MCF 10A (cell line): ENCODE measurements around the gene METTL21C. TPM values are rescaled to one million over a fixed set of nuclear protein-coding genes. Genes with fewer than 3 reads are reported as not detected.
A peak's percentile ranks its signal among the peaks of the same experiment; 100 is the strongest.

Experiments
- Bru-seq: library from RNA; stranded (reverse); fragments of 400-500 nt; gene quantifications from one replicate; lab custom pipeline; 2021; lab: Mats Ljungman, UMichigan
- BruChase-seq, 2 experiments: library from RNA; stranded (reverse); fragments of 400-500 nt; gene quantifications; one replicate each; lab custom pipeline; 2021; lab: Mats Ljungman, UMichigan
- BruUV-seq: library from RNA; stranded (reverse); fragments of 400-500 nt; replicated peaks from 2 replicates; lab custom pipeline; 2021; lab: Mats Ljungman, UMichigan
- CTCF ChIA-PET: fragments of 300-600 bp; sonication (Branson Sonifier 250); formaldehyde crosslinking; extraction: SDS; loops from one replicate; lab custom pipeline; 2021; ENCODE audit warnings: antibody characterized with exemption, inconsistent platforms; lab: Yijun Ruan, JAX
- POLR2A ChIA-PET: fragments of 300-600, 350-650 bp; sonication (Branson Sonifier 250); formaldehyde crosslinking; extraction: SDS; loops from one replicate; lab custom pipeline; 2020; ENCODE audit warnings: antibody characterized with exemption, inconsistent platforms; lab: Yijun Ruan, JAX
- DNase-seq: peaks from one replicate; pipeline ENCODE4 v3.0.0-alpha.2; 2018; ENCODE audit not compliant: unreplicated experiment
- H3K27ac Mint-ChIP-seq: one replicate; pipeline ENCODE4 v1.8.0; 2022; ENCODE audit warnings: mild to moderate bottlenecking, low read depth, mixed read lengths; ENCODE audit not compliant: unreplicated experiment
- H3K27me3 Mint-ChIP-seq: one replicate; pipeline ENCODE4 v1.8.0; 2022; ENCODE audit warnings: mixed read lengths; ENCODE audit not compliant: insufficient read depth, unreplicated experiment
- H3K36me3 Mint-ChIP-seq: one replicate; pipeline ENCODE4 v1.8.0; 2022; ENCODE audit warnings: mild to moderate bottlenecking, moderate library complexity, mixed read lengths; ENCODE audit not compliant: insufficient read depth, unreplicated experiment
- H3K4me1 Mint-ChIP-seq: one replicate; pipeline ENCODE4 v1.8.0; 2022; ENCODE audit warnings: mixed read lengths; ENCODE audit not compliant: insufficient read depth, unreplicated experiment
- H3K4me3 Mint-ChIP-seq: one replicate; pipeline ENCODE4 v1.8.0; 2022; ENCODE audit warnings: mild to moderate bottlenecking, moderate library complexity, mixed read lengths; ENCODE audit not compliant: unreplicated experiment
- H3K9me3 Mint-ChIP-seq: one replicate; pipeline ENCODE4 v1.8.0; 2022; ENCODE audit warnings: mixed read lengths; ENCODE audit not compliant: unreplicated experiment
- intact Hi-C: fragments of 100-400 bp; cut with micrococcal nuclease; formaldehyde crosslinking; loops from 2 replicates; pipeline ENCODE4 v1.14.1; 2022
- long read RNA-seq: library from polyadenylated mRNA; stranded (forward); transcript quantifications from one replicate; pipeline ENCODE4 v2.0.0, GENCODE V29; 2022
- total RNA-seq: library from RNA; stranded (reverse); gene quantifications from 2 replicates; pipeline ENCODE4 v1.2.3, GENCODE V29; 2022
- TF ChIP-seq, protein P1 (sequence below): fragments of 200-600 bp; IDR thresholded peaks from one replicate; pipeline ENCODE4 v1.8.0; 2022; ENCODE audit warnings: antibody characterized with exemption, mild to moderate bottlenecking; ENCODE audit not compliant: unreplicated experiment

Gene METTL21C
- not detected in 2 replicates for total RNA-seq
- not detected for Bru-seq, nascent RNA
- BruChase-seq, experiment 1, labeled RNA remaining after a 6-hour chase, result not detected
- not detected for BruChase-seq, experiment 2, labeled RNA remaining after a 2-hour chase
- long read RNA-seq, result 0 reads

DNA sequence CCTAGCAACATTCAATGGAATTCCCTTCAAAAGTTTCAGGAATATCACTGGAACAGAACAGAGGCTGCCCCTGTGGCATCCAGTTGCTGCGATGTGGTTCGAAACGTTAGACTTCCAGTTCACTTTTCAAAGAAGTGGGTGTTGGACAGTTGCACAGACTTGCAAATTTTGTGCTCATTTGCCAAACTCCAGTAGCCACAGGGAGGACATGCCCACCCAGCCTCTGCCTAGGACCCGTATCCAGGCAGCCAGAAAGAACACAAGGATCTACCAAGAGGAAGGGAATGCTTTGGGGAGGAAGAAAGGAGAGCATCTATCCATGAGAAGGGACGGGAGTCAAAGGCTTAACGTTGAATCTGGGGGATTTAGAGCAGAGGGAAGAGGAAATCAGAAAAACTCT is at the start of gene METTL21C:
Gene METTL21C, minus strand, starts transcription at position 108 of the 400 bp plus-strand sequence. CDS start 546 bp downstream, outside the sequence.
- TF ChIP-seq, protein P1, sequence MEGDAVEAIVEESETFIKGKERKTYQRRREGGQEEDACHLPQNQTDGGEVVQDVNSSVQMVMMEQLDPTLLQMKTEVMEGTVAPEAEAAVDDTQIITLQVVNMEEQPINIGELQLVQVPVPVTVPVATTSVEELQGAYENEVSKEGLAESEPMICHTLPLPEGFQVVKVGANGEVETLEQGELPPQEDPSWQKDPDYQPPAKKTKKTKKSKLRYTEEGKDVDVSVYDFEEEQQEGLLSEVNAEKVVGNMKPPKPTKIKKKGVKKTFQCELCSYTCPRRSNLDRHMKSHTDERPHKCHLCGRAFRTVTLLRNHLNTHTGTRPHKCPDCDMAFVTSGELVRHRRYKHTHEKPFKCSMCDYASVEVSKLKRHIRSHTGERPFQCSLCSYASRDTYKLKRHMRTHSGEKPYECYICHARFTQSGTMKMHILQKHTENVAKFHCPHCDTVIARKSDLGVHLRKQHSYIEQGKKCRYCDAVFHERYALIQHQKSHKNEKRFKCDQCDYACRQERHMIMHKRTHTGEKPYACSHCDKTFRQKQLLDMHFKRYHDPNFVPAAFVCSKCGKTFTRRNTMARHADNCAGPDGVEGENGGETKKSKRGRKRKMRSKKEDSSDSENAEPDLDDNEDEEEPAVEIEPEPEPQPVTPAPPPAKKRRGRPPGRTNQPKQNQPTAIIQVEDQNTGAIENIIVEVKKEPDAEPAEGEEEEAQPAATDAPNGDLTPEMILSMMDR, result no peak
- intact Hi-C loops, result no loop called here
- H3K27me3 Mint-ChIP-seq, result peaks cover 19% of the 10 kb centered on the region
- POLR2A ChIA-PET, result no interaction called here
- BruUV-seq, result no TSS peak
- no peaks in the 10 kb centered on the region for H3K9me3 Mint-ChIP-seq
- H3K4me3 Mint-ChIP-seq, result no peak within 1 kb of the TSS
- no peaks in the 10 kb centered on the region for H3K4me1 Mint-ChIP-seq
- no peak for DNase-seq
- no peaks in the 10 kb centered on the region for H3K36me3 Mint-ChIP-seq
- no peak within 1 kb of the TSS for H3K27ac Mint-ChIP-seq
- CTCF ChIA-PET, result no interaction called here

DNA sequence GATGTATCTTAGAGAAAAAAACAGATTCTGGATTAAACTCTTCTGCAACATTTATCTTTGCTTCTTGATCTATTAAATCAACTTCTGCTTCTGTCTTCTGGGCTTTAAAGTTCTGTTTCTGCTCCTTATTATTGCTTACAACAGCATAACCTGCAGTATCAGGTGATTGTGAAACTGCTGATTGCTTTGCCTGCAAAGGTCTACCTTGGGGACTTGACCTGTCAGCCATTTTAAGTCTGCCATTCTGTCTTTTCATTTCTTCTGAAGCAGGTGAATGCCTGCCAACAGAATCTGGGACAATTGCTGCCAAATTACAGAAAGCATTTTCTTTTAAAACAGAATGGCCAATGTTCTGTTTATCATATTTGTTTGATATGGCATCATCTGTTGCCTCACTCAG is 47.7 kb upstream of the METTL21C start:
- Mint-ChIP-seq H3K27me3 (peaks cover 69% of the 10 kb centered on the region), H3K9me3 (peaks cover 7% of the 10 kb centered on the region), H3K36me3 (no peaks in the 10 kb centered on the region), H3K4me3 (no peak overlapping the region), H3K4me1 (no peaks in the 10 kb centered on the region), H3K27ac (no peak overlapping the region)
- intact Hi-C loops, result no loop called here
- CTCF ChIA-PET, result no interaction called here
- TF ChIP-seq, protein P1, result no peak
- no TSS peak for BruUV-seq
- DNase-seq, result no peak
- POLR2A ChIA-PET, result no interaction called here

DNA sequence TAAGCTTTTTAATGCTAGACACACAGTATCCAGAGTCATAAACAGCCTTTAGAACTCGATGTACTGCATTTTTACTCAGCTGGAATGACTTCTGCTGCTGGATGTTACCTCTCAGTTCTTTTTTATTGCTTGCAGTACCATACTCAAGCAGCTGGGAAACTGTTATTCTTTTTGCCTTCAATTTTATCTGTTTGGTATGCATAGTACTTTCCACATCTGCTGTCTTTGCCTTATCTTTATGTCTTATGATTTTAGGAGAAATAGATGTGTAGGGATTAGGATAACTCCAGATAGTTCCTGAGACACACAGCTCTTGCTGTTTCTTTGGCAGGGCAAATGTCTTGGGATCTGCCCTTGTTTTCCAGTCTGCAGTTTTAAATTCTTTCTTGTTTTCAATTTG is 47.3 kb upstream of the METTL21C start:
- no peak overlapping the region for H3K4me3 Mint-ChIP-seq
- intact Hi-C loops, result no loop called here

DNA sequence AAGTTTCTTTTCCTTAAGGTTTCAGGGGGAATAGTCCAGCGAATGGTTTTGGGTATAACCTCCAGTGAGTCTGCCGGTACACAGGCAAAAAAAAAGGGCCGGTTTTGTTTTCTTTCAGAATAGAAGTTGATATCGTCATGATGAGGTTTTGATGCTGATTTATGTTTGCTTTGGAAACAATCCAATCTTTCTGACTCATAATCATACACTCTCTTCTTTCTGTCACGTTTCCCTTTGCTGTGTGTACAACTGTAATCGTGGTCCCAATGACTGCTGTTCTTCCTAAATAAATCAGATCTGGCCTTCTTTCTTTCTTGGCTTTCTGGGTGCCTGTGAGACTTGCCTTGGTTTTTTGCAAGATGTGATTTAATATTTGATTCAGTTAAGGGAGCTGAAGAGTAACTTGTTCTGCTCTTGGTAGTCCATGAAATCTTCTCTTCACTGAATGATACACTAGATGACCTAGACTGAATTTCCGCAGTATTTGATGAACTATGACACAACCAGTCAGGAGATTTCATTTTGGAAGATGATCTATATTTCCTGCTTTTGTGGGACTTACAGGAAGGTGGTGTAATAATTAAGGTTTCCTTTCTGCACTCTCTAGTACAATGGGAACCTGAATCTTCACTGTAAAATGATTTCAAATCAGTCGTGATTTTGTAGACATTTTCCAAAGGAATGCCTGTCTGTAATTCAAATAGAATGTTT is 34.9 kb upstream of the METTL21C start:
- H3K36me3 Mint-ChIP-seq, result no peaks in the 10 kb centered on the region
- DNase-seq, result peak; percentile 88
- intact Hi-C loops, result loop anchor here (5.0 kb wide), 1 partner anchor 77 kb away; no protein-coding TSS in a partner anchor
- TF ChIP-seq, protein P1, result no peak
- ChIA-PET POLR2A (interaction anchor here (0.6 to 2.5 kb wide), 9 partner anchors 22 to 134 kb away, joined by 3 to 8 read pairs (median 3); partner anchors contain the start of gene TPP2), CTCF (interaction anchor here (0.6 to 1.0 kb wide), 6 partner anchors 39 to 270 kb away, joined by 3 to 5 read pairs (median 3); partner anchors contain the start of gene ERCC5)
- no peaks in the 10 kb centered on the region for H3K27me3 Mint-ChIP-seq
- no peaks in the 10 kb centered on the region for H3K9me3 Mint-ChIP-seq
- peak overlapping the region; percentile 85 for H3K27ac Mint-ChIP-seq
- H3K4me1 Mint-ChIP-seq, result peaks cover 17% of the 10 kb centered on the region
- no TSS peak for BruUV-seq
- H3K4me3 Mint-ChIP-seq, result peak overlapping the region; percentile 57

More for the DNA sequence above, 47.3 kb upstream of the METTL21C start:
- ChIA-PET CTCF (no interaction called here), POLR2A (no interaction called here)
- Mint-ChIP-seq H3K36me3 (no peaks in the 10 kb centered on the region), H3K27me3 (peaks cover 65% of the 10 kb centered on the region), H3K9me3 (peaks cover 7% of the 10 kb centered on the region), H3K4me1 (no peaks in the 10 kb centered on the region), H3K27ac (no peak overlapping the region)
- DNase-seq, result no peak
- TF ChIP-seq, protein P1, result no peak
- no TSS peak for BruUV-seq
